ENCODE results near the gene FARS2. TPM values are rescaled to one million over a fixed set of nuclear protein-coding genes. Genes with fewer than 3 reads are reported as not detected.

FARS2 gene
- total and polyA plus RNA-seq, 2 of the 13 experiments (the other 11 are each of a cell fraction or from before 2014, with no cell fraction given), result 15.4 to 26.0 TPM

DNA sequence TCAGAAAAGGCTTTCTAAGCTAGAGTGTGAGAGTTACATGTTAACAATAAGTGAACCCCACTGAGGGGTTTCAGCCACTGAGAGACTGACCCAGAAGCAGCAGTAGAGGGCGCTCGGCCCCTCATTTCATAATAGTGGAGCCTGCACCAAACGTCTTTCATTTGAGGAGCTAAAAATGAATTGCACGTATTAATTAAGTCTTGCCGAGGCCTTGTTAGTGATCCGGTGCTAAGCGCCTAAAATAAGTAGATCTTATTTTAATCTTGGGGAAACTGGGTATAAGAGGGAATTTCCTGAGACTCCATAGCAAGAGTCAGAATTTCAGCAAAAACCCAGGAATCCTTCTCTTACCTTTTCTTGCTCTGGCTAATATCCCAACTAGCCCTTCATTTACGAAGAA, 209.7 kb downstream of the FARS2 start:
- intact Hi-C loops (cut with micrococcal nuclease; ENCODE audit: unreplicated experiment) (loop anchor here (2.0 to 10.0 kb wide), 3 partner anchors 421 to 1076 kb away; no protein-coding TSS in a partner anchor), in situ Hi-C loops (cut with HindIII; ENCODE audit: extremely low pct_ligation_motif_present, low pct_unique_long_range_greater_than_20kb) (no loop called here)
- 15% methylated on average over 8 of the region's 8 CpGs for WGBS (ENCODE audit: low lambda C conversion rate)
- Histone ChIP-seq H3K9ac (ENCODE audit: insufficient read depth, low read depth, low read length) (no peak overlapping the region), H3K4me2 (ENCODE audit: low read depth, low read length) (no peak overlapping the region), H3K27me3 (ENCODE audit: control insufficient read depth in 1 of 2, insufficient read depth in 2 of 2, low read length in 2 of 2) (no peaks in the 10 kb centered on the region), H3K9me3 (ENCODE audit: low read length) (no peaks in the 10 kb centered on the region), H3K4me3 (replicated peaks in 1 of 3; ENCODE audit: insufficient read depth in 1 of 3, low read depth in 2 of 3, low read length in 3 of 3) (no peak overlapping the region), H3K27ac (ENCODE audit: extremely low read length, insufficient read depth, low read length) (no peak overlapping the region), H4K20me1 (ENCODE audit: insufficient read depth, low read length) (no peaks in the 10 kb centered on the region), H2AFZ (ENCODE audit: low read length) (no peak overlapping the region), H3K79me2 (ENCODE audit: insufficient read depth, low read length) (no peaks in the 10 kb centered on the region), H3K36me3 (replicated peaks in 1 of 2; ENCODE audit: control insufficient read depth in 1 of 2, insufficient read depth in 2 of 2, low read length in 2 of 2) (no peaks in the 10 kb centered on the region), H3K4me1 (ENCODE audit: insufficient read depth, low read length) (no peaks in the 10 kb centered on the region)
- DNase-seq (ENCODE audit: low spot score) (peak; percentile 54), FAIRE-seq (peak; percentile 23), ATAC-seq (peak; percentile 98)
- ChIA-PET POLR2A (no interaction called here), CTCF (ENCODE audit: low intra/inter-chr PET ratio, low total read pairs) (interaction anchor here (0.7 to 1.7 kb wide), 3 partner anchors 295 to 1076 kb away, joined by 3 to 7 read pairs (median 3); no protein-coding TSS in a partner anchor)
- BruUV-seq (replicated peaks), result no TSS peak
- TF ChIP-seq SRY (CRISPR knock-in tag; IDR thresholded peaks at IDR 0.05) (no peak), TEAD3 (CRISPR knock-in tag; optimal IDR thresholded peaks at IDR 0.05; ENCODE audit: borderline replicate concordance) (peak; percentile 19), SMC3 (IDR thresholded peaks at IDR 0.05; ENCODE audit: low read length) (peak; percentile 85), CEBPB (IDR thresholded peaks at IDR 0.05; ENCODE audit: borderline replicate concordance, low read depth, low read length) (peak; percentile 14; the same call in 1 of the 2 replicates), XRCC5 (optimal IDR thresholded peaks at IDR 0.05; ENCODE audit: low read length) (peak; percentile 38), CTCF (CRISPR knock-in tag; IDR thresholded peaks at IDR 0.05) (peak; percentile 86), ZNF737 (CRISPR knock-in tag; IDR thresholded peaks at IDR 0.05; ENCODE audit: borderline replicate concordance) (no peak), KLF16 (CRISPR knock-in tag; IDR thresholded peaks at IDR 0.05) (no peak), ZNF264 (CRISPR knock-in tag; IDR thresholded peaks at IDR 0.05) (0 out of 2 replicates have a peak, but pooled peaks have one; percentile 26), FOSL2 (CRISPR knock-in tag; IDR thresholded peaks at IDR 0.05) (no peak), ZFP37 (CRISPR knock-in tag; IDR thresholded peaks at IDR 0.05; ENCODE audit: borderline replicate concordance) (no peak), RXRA (CRISPR knock-in tag; IDR thresholded peaks at IDR 0.05) (no peak), STAG1 (CRISPR knock-in tag; IDR thresholded peaks at IDR 0.05) (peak; percentile 89), RAD21 (CRISPR knock-in tag; IDR thresholded peaks at IDR 0.05) (peak; percentile 81), HHEX (CRISPR knock-in tag; IDR thresholded peaks at IDR 0.05) (no peak), CEBPG (CRISPR knock-in tag; IDR thresholded peaks at IDR 0.05) (peak; percentile 55; the same call in 1 of the 2 replicates), ZNF343 (CRISPR knock-in tag; IDR thresholded peaks at IDR 0.05) (no peak), ARNT (IDR thresholded peaks at IDR 0.05) (no peak)
- TF ChIP-seq, protein P1, sequence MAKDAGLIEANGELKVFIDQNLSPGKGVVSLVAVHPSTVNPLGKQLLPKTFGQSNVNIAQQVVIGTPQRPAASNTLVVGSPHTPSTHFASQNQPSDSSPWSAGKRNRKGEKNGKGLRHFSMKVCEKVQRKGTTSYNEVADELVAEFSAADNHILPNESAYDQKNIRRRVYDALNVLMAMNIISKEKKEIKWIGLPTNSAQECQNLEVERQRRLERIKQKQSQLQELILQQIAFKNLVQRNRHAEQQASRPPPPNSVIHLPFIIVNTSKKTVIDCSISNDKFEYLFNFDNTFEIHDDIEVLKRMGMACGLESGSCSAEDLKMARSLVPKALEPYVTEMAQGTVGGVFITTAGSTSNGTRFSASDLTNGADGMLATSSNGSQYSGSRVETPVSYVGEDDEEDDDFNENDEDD (CRISPR knock-in tag; IDR thresholded peaks at IDR 0.05; ENCODE audit: borderline replicate concordance), result no peak
- TF ChIP-seq, protein P2, sequence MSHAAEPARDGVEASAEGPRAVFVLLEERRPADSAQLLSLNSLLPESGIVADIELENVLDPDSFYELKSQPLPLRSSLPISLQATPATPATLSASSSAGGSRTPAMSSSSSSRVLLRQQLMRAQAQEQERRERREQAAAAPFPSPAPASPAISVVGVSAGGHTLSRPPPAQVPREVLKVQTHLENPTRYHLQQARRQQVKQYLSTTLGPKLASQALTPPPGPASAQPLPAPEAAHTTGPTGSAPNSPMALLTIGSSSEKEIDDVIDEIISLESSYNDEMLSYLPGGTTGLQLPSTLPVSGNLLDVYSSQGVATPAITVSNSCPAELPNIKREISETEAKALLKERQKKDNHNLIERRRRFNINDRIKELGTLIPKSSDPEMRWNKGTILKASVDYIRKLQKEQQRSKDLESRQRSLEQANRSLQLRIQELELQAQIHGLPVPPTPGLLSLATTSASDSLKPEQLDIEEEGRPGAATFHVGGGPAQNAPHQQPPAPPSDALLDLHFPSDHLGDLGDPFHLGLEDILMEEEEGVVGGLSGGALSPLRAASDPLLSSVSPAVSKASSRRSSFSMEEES (CRISPR knock-in tag; IDR thresholded peaks at IDR 0.05), result 0 out of 2 replicates have a peak, but pooled peaks have one; percentile 21
- TF ChIP-seq, protein P3, sequence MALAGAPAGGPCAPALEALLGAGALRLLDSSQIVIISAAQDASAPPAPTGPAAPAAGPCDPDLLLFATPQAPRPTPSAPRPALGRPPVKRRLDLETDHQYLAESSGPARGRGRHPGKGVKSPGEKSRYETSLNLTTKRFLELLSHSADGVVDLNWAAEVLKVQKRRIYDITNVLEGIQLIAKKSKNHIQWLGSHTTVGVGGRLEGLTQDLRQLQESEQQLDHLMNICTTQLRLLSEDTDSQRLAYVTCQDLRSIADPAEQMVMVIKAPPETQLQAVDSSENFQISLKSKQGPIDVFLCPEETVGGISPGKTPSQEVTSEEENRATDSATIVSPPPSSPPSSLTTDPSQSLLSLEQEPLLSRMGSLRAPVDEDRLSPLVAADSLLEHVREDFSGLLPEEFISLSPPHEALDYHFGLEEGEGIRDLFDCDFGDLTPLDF (CRISPR knock-in tag; IDR thresholded peaks at IDR 0.05), result no peak

Data from HepG2 (cell line).